DMS153 (cell line): ENCODE measurements around the gene DLL4.
"Not testable (repeated sequence)": the region's sequence is repeated elsewhere in the genome, so short reads cannot be mapped to it uniquely, and the experiment has no call there.

Experiments used
- DNase-seq: peaks from one replicate; lab custom pipeline; 2025; lab: John Stamatoyannopoulos, UW

The DLL4 gene

DNA sequence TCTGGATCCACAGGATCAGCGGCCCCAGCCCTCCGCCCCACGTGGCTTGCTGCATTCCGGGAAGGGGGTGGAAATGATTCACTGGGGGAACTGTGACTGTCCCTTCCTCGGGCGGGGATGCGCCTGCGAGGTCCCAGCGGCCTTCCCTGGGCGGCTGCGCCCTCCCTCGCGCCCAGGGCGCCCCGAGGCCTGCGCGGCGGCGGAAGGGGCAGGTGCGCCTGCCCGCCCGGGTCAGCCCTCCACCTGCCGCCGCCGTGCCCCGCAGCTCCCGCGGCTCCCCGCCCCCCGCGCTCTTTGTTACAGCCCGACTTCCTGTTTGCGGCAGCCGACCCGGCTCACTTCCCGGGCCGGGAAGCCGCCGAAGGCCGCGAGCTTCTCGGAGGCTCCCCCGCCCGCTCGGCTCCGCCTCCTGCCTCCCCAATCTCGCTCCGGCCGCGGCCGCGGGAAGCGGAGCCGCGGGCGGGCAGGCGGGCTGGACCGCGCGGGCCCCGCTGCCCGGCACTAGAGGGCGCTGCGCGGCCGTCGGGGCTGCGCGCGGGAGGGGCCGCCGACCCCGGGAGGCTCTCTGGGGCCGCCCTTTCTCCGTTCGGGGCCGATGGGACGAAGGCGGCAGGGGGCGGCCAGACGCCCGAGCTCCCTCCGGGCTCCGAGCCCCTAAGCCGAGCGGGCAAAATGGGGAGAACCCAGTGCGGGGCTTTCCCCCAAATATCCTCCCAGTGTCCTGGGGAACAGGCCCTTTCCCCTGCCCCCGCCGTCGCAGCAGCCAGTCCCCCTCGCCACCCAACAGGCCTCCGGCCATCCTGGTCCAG lies 12.6 kb downstream of the DLL4 start:
- DNase-seq: peak; percentile 51

DNA sequence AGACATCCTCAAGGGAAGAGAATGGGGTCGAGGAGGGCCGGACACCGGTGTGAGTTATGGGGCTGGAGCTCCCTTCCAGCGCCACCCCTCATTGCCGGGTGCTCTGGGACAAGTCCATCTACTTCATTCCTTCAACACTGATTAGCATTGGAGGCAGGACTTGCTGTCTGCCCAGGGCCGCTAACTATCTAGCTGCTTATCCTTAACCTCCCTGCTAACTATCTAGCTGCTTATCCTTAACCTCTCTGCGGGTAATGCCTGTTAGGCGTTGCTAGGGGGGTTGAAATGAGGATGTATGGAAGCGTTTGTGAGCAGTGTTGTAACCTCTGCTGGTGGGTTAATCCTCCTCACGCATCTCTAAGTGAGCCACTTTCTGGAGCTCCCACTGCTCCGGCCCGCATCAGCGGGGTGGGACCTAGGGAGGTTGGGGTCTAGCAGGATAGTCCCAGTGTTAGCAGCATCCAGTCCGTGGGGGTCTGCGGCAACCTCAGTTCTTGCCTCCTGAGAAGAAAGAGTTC lies 13.3 kb downstream of the DLL4 start:
- DNase-seq: no peak

- DNase-seq: no peak
Measured at GRCh38 chr15:40942878-40943277, 13.7 kb downstream of the DLL4 start.

DNA sequence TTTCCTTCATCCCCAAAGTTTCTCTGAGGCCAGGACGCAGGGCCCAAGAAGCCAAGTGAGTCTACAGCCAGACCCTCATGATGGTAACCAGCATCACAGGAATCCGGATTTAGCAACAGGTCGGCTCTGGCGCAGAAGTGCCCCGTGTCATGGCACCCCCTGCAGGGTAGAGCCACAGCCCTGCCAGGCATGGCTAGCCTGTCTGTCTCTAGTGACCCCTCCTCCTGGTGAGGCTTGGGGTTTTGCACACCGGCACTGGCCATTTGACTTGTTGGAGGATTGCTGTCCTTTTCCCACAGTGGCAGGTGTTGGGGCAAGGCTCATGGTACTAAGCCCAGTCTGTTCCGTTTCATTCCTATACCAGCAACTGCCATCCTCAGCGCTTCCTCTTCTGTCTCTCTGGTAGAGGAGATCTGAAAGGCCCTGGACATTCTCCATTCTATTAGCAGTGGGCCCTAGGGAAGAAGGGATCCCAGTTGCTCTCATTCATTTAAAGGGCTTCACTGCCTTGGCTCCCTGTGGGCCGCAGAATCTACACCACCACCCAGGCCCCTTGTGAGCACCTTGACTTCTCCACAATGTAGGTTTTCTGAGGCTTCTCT lies 14.7 kb downstream of the DLL4 start:
- DNase-seq: no peak

- DNase-seq: no peak
Measured at GRCh38 chr15:40944510-40945296, 15.6 kb downstream of the DLL4 start.

DNA sequence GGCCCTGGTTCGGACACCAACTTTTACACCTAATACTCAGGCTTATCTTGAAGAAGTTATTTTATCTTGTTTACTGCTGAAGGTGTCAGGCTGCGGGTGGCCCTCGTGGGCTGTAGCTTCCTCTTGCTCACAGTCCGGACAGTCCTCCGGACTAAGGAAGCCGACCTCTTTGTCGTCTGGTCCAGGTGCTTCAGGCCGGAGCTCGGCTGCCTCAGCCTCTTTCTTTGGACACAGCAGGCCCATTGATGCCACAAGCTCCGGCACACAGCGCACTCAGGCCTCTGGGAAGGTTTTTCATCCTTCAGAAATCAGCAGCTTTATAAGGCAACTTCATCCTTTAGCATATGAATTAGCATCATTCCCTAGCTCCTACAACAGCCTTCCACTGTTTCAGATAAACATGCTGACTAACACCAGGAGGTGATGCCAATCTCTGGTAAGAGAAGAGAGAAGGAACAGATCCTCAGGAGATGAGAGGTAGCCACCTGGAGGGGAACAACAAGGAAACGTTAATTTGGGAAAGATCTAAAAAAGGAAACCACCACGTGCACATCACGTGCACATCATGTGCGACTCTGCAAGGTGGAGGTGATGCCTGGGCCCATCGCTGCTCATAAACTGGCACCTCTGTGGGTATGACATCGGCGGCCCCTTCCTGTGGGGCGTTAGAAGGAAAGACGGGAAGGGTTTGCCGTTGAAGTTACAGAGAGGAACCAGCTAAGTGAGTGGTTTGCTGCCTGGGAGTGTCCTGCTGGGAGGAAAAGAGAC lies 19.8 kb downstream of the DLL4 start:
- DNase-seq: no peak

- DNase-seq: no peak
Measured at GRCh38 chr15:40949756-40950207, 20.6 kb downstream of the DLL4 start.

DNA sequence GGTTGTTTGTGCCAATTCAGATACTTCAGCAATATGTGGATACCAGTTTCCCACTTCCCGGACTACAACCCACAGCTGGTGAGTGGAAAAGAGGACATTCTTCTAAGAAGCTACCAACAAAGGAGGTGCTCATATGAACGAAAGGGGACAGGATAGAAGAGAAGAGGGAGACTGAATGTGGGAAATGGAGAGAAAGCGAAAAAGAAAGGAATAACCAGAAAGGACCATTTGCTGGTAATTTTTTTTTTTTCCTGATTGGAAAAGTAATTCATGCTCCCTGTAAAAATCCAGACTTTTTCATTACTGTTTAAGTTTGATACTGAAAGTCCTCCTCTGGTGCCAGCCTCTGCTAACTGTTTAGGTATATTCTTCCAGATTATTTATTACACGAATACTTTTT lies 22.6 kb downstream of the DLL4 start:
- no peak for DNase-seq

DNA sequence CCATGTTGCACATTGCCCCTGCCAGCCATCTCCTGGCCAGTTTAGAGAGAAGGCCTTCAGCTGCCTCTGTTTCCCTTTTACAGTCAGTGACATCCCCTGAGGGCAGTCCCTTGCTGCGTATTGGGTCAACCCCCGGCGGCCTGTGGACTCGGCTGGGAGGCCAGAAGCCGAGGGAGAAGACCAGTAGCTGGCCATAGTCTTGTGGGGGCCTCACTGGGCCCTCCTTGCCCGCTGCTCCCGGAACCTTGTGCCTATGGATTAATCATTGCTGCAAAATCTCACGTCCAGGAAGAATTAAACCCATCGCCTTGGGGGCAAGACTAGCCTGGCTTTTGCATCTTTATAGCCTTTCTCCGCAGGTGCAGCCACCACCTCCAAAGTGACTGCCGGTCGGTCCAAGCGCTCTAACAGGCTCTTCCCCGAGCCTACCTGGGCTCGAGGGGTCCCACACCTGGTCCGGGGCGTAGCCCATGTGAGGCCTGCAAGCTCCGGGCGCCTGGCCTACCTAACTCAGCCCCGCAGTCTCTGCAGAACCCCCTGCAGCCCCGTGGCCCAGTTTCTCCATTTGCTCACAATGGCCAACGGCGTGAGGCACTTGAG lies 23.3 kb downstream of the DLL4 start:
- no peak for DNase-seq

DNA sequence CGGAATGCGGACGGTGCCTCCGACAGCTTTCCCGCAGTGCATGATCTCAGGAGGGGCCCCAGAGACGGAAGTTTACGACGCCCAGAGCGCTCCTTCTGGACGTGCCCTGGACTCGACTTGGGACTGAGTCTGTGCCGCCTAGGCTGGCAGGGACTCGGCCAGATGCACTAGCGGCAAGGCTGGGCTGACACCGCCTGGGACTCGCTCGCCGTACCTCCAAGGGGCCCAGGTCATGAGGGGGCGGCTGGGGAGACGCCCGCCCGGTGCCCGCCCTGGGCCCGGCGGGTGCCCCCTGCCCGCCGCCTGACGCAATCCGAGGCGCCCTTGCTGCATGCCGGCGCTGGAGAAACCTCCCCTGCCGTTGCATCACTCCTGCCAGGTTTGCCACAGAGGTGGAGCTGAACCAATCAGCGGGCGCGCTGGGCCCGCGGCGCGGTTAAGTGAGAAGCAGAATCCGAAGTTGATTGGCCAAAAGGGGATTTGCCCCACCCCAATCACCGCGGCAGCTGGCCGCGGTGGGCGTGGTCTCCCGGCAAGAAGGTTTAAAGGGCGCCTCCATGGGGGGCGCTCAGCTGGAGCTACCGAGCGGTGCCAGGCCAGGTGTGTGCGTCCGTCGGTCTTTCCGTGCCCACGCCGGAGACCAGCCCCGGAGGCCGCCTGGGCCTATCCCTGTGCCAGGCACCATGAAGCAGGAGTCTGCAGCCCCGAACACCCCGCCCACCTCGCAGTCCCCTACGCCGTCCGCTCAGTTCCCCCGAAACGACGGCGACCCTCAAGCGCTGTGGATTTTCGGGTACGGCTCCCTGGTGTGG lies 24.0 kb downstream of the DLL4 start, which contains the start of gene CHAC1:
CHAC1 (plus strand) TSS at position 571 of the 812 bp plus-strand sequence; CDS start at position 684, 113 bp downstream.
- DNase-seq: peak; percentile 79

DNA sequence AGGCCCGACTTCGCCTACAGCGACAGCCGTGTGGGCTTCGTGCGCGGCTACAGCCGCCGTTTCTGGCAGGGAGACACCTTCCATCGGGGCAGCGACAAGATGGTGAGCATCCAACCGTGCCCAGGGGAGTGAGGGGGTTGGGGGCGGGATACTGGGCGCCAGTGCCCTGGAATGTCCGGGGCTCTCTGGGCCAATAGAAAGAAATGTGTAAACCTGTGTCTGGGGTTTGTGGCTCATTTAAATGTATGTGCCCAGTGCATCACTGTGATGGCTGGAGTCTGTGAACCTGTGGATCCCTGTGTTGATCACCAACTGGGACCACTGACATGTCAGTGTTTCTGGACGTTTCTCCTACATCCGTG lies 24.6 kb downstream of the DLL4 start:
- no peak for DNase-seq

DNA sequence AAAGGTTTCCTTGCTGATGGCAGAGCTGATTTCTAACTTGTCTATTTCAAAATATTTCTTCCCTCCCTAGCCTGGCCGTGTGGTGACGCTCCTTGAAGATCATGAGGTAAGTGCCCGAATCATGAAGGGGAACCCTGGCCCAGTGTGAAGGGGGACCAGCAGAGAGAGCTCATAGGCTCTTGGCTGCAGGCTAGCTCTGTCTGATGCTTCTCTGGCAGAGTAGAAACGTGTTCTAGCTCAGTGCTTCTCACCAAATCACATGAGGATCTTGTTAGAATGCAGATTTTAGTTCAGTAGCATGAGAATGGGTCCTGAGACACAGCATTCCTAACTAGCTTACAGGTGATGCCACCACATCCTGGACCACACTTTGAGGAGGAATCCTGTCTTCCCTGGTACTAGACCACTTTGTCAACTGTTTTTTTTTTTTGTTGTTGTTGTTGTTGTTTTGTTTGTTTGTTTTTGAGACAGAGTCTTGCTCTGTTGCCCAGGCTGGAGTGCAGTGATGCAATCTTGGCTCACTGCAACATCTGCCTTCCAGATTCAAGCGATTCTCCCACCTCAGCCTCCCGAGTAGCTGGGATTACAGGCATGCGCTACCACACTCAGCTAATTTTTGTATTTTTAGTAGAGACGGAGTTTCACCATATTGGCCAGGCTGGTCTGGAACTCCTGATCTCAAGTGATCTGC lies 25.2 kb downstream of the DLL4 start:
- not testable (repeated sequence) for DNase-seq

DNA sequence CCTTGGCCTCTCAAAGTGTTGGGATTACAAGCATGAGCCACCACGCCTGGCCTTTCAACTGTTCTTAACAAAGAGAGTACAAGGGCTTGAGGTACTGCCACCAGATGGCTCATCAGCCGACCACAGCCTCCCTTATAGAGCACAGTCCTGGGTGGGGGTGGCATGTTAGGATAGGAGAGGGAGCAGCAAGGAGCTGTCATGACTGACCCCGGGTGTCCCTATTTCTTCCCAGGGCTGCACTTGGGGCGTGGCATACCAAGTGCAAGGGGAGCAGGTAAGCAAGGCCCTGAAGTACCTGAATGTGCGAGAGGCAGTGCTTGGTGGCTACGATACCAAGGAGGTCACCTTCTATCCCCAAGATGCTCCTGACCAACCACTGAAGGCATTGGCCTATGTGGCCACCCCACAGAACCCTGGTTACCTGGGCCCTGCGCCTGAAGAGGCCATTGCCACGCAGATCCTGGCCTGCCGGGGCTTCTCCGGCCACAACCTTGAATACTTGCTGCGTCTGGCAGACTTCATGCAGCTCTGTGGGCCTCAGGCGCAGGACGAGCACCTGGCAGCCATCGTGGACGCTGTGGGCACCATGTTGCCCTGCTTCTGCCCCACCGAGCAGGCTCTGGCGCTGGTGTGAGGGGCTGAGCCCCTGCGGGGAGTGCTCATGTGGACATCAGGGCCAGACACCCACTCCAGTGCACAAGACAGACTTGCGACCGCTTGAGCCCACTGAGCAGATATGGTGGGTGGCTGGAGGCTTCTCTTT lies 26.2 kb downstream of the DLL4 start:
- no peak for DNase-seq

DNA sequence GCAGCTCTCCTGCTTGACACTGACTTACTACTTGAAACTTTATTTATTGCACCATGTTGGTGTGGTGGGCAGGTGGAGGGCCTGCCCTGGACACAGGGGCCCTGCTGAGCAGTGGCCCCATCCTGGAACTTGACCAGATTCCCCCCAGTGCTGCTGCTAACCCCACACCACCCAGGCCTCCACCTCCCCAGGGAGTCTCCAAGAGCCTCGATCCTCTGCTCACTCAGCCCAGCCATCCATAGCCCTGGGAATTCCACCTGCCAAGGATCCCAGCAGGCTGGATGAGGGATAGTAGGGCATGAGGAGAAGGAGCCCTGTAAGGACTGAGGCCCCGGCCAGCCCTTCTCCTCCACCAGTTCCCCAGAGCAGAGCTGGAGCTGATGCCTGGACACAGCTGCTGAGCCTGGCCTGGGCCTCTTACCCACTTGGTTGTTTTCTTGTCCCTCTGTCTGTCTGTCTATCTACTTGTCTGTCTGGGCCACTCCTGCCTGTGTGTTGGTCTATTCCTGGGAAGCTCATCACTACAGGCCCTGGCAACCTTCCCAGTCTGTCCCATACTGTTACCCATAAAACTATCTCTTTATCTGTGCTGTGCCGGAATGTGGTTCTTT lies 26.9 kb downstream of the DLL4 start:
- no peak for DNase-seq

- no peak for DNase-seq
Measured at GRCh38 chr15:40956541-40956982, 27.4 kb downstream of the DLL4 start.

- DNase-seq: no peak
Measured at GRCh38 chr15:40957041-40957555, 28.0 kb downstream of the DLL4 start.

DNA sequence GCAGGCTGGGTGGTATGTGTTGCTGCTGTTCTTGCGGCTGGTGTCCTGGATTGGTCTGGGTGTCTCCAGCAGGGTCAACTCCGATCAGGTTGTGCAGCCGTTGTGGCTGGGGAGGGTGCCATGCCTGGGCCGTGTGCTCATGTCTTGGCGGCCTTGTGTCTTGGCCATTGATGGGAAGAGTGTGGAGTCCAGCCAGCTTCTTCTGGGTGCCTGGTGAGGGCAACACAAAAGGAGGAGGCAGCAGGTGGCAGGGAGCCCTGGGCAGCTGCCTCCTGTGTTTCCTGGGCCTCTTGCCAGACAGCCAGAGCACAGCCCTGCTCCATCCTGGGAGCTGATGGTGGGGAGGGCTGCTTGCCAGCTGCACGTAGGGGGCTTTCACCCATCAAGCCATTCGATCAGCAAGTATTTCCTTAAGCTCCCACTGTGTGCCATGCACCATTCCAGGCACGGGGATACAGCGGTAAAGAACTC lies 28.5 kb downstream of the DLL4 start:
- no peak for DNase-seq

DNA sequence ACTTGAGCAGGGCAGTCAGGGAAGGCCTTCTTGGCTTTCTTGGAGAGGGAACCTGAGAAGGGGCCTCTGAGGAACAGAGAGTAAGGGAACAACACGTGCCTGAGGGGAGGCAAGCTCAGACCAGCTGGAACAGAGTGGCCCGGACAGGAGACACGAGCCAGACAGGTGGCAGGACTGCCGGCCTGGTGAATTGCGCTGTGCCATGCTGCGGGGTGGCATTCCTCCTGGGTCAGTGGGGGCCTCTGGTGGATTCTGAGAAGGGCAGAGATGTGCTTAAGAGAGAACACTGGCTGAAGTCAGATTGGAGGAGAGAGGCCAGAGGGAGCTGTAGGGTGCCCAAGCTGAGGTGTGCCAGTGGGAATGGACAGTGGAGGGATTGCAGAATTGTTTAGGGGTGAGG lies 29.0 kb downstream of the DLL4 start:
- DNase-seq: no peak
